ENCODE data around the gene GAS7. TPM values are rescaled to one million over a fixed set of nuclear protein-coding genes. Genes with fewer than 3 reads are reported as not detected.
A peak's percentile ranks its signal among the peaks of the same experiment; 100 is the strongest.

The GAS7 gene
- total RNA-seq, 6 experiments from 2014 or later = 1.6 to 7.1 (median 2.7) TPM

DNA sequence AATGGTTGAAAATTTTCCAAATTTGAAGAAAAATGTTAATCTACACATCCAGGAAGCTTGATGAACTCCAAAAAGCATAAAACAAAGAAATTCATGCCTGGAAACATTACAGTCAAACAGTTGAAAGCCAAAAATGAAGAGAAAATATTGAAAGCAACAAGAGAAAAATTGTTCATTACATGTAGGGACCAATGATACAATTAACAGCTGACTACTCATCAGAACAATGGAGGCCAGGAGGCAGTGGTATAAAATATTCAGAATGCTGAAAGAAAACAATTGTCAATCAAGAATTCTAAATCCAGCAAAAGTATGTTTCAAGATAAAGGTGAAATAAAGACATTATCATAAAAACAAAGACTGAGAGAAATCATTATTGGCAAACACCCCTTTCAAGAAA, 315.0 kb downstream of the GAS7 start:
- no peak for DNase-seq
- no peaks in the 10 kb centered on the region for H3K4me1 ChIP-seq
- peaks cover 0 to 10% (median 0%) of the 10 kb centered on the region in 4 donors for H3K9me3 ChIP-seq
- H3K27ac ChIP-seq = no peak overlapping the region
- no peaks in the 10 kb centered on the region for H3K36me3 ChIP-seq
- no peak for ATAC-seq
- TF ChIP-seq, protein P1, sequence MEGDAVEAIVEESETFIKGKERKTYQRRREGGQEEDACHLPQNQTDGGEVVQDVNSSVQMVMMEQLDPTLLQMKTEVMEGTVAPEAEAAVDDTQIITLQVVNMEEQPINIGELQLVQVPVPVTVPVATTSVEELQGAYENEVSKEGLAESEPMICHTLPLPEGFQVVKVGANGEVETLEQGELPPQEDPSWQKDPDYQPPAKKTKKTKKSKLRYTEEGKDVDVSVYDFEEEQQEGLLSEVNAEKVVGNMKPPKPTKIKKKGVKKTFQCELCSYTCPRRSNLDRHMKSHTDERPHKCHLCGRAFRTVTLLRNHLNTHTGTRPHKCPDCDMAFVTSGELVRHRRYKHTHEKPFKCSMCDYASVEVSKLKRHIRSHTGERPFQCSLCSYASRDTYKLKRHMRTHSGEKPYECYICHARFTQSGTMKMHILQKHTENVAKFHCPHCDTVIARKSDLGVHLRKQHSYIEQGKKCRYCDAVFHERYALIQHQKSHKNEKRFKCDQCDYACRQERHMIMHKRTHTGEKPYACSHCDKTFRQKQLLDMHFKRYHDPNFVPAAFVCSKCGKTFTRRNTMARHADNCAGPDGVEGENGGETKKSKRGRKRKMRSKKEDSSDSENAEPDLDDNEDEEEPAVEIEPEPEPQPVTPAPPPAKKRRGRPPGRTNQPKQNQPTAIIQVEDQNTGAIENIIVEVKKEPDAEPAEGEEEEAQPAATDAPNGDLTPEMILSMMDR (IDR thresholded peaks at IDR 0.05) = no peak
- no peak for TF ChIP-seq POLR2A (IDR thresholded peaks at IDR 0.05)
- no peaks in the 10 kb centered on the region for H3K27me3 ChIP-seq
- H3K4me3 ChIP-seq = no peak overlapping the region
- intact Hi-C loops (cut with DNase I) = no loop called here

DNA sequence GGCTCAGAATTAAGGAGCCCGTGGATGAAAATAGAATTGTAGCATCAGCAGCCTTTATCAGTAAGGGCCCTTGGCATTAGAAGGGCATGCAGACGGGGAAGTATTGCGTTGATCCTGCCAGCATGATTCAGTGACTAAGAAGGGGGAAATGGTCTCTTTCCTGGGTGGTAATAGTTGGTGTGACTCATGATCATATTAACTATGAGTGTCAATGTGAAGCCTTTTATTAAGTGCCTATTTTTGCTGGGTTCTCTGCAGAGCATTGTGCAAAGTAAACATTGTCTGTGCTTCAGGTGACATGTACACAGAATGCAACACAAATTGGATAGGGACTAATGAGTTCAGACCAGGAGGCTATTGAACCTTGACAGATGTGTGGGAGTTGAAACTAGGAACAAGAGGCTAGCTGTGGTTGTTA, 317.8 kb downstream of the GAS7 start:
- DNase-seq (no peak), ATAC-seq (peak in 1 of 4 donors; percentile 37)
- Histone ChIP-seq H3K4me1 (no peaks in the 10 kb centered on the region), H3K27me3 (no peaks in the 10 kb centered on the region), H3K27ac (no peak overlapping the region), H3K9me3 (peaks cover 0 to 10% (median 0%) of the 10 kb centered on the region in 4 donors), H3K36me3 (no peaks in the 10 kb centered on the region), H3K4me3 (no peak overlapping the region)
- TF ChIP-seq POLR2A (IDR thresholded peaks at IDR 0.05) = no peak
- TF ChIP-seq, protein P1 (IDR thresholded peaks at IDR 0.05) = no peak
- 59% methylated on average over 3 of the region's 3 CpGs for WGBS (ENCODE audit: insufficient coverage, low coverage, low lambda C conversion rate, missing lambda C conversion rate)
- intact Hi-C loops (cut with DNase I) = no loop called here

DNA sequence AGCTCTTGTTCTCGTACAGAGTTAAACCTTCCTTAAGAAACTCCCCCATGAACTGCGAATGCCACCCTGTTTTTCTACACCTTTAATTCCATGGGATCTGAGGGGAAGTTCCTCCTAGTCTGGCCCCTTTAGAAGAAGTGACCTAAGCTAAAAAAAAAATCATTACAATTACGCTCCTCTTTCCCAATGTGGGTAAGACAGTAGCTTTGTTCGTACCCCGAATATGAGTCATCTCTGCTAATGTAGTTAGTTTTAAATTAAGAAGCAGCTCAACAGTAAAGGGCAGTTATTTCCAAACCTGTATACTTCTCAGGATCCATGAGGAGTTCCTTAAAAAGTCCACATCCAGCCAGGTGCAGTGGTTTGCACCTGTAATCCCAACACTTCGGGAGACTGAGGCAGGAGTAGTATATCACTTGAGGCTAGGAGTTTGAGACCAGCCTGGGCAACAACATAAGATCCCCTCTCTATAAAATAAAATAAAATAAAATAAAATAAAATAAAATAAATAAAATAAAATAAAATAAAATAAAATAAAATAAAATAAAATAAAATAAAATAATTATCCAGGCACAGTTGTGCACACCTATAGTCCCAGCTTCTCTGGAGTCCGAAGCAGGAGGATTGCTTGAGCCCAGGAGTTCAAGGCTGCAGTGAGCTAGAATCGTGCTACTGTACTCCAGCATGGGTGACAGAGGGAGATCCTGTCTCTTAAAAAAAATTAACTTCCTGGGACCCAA, 319.4 kb downstream of the GAS7 start:
- no peaks in the 10 kb centered on the region for H3K27me3 ChIP-seq
- 74% methylated on average over 8 of the region's 8 CpGs for WGBS (ENCODE audit: insufficient coverage, low coverage, low lambda C conversion rate, missing lambda C conversion rate)
- ATAC-seq (no peak), DNase-seq (no peak)
- no peak overlapping the region for H3K27ac ChIP-seq
- H3K36me3 ChIP-seq = no peaks in the 10 kb centered on the region
- intact Hi-C loops (cut with DNase I) = no loop called here
- TF ChIP-seq, protein P1 (IDR thresholded peaks at IDR 0.05) = no peak
- no peak for TF ChIP-seq POLR2A (IDR thresholded peaks at IDR 0.05)
- no peak overlapping the region for H3K4me3 ChIP-seq
- no peaks in the 10 kb centered on the region for H3K4me1 ChIP-seq
- H3K9me3 ChIP-seq = peaks cover 0 to 10% (median 0%) of the 10 kb centered on the region in 4 donors

DNA sequence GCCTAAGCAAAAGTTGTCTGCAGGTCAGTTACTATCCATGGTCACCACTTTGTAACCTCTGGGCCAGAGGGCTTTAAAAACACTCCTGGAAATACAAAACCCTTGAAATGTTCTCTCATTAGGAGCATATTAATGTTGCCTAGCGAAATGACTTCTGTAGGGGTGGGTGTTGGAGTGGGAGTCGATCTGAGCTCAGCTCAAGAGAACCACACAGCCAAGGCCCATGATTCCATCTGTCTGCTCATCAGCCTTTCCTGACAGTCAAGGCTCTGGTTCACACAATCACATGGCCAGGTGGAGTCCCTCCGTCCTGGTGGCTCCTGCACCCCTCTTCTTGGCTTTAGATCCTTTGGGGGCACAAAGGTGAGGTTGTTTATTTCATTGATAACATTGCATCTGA, 320.1 kb downstream of the GAS7 start:
- Histone ChIP-seq H3K36me3 (no peaks in the 10 kb centered on the region), H3K4me1 (no peaks in the 10 kb centered on the region), H3K27ac (no peak overlapping the region), H3K4me3 (no peak overlapping the region), H3K9me3 (peaks cover 0 to 6% (median 0%) of the 10 kb centered on the region in 4 donors), H3K27me3 (no peaks in the 10 kb centered on the region)
- WGBS (ENCODE audit: insufficient coverage, low coverage, low lambda C conversion rate, missing lambda C conversion rate) = 60% methylated on average over 1 of the region's 3 CpGs
- intact Hi-C loops (cut with DNase I) = no loop called here
- TF ChIP-seq, protein P1 (IDR thresholded peaks at IDR 0.05) = no peak
- TF ChIP-seq POLR2A (IDR thresholded peaks at IDR 0.05) = no peak
- DNase-seq = no peak
- ATAC-seq = no peak
